Fibroblast of skin of back (primary cell): ENCODE results near the gene NEK1.
A peak's percentile ranks its signal among the peaks of the same experiment; 100 is the strongest.
"Not testable (repeated sequence)": the region's sequence is repeated elsewhere in the genome, so short reads cannot be mapped to it uniquely, and the experiment has no call there.

Experiments
- DNase-seq: peaks from one replicate; pipeline ENCODE4 v3.0.0-alpha.2; 2013

Gene NEK1

DNA sequence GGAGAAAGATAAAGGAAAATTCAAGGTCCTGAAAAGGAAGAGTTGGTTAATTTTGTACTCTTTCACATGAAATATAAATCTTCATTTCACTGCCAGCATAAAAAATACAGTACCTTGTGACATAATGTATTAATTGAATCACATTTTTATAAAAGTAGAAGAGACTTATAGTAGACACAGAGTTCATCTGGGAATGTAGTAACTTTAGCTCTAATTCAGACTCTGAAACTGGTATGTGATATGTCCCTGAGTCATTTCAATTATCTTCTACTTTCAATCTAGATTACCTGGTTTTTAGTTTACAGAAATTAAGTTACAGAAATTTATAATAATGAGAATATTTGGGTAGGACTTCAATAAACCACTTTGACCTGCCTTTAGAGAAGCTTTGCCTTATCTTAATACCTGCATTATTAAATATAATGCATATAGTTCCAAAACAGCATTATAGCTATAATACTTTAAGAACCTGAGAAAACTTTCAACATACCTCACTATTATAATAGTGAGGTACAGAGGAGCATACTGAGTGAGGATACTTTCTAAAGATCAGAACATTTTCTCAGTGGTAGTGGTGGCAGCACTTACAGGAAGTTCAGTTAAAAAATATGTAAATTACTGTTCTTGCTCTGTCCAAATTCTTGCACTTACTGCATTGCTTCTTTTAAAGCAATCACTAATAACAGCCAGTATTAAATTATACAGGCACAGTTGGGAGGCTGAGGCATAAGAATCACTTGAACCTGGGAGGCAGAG, 11.2 kb downstream of the NEK1 start:
- DNase-seq = no peak

DNA sequence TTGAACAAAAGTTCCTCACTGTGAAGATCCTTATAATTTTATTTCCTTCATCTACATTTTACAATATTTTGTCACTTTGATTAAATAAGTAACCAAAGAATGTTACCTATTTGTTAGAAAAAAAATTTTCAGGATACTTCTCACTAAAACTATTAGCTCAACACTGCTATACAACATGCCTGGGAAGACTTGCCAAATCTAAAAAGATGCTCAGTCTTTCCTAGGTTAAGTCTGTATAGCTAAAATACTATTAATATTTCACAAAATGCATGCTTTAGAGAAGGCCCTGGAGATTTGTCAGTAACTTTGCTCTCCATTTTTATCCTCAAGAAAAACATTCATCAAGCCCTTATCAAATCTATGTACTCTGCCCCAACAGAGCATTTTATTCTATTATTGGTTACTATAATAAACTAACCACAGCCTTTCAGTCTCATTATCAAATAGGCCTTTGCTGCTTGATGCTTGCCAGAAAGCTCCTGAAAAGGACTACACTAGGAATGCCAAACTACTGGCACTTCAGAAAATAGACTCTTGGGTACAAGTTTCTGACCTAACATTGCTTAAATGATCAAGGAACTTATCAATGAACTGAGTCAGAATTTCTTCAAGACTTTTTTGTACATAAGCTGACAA, 17.7 kb downstream of the NEK1 start:
- DNase-seq = no peak

DNA sequence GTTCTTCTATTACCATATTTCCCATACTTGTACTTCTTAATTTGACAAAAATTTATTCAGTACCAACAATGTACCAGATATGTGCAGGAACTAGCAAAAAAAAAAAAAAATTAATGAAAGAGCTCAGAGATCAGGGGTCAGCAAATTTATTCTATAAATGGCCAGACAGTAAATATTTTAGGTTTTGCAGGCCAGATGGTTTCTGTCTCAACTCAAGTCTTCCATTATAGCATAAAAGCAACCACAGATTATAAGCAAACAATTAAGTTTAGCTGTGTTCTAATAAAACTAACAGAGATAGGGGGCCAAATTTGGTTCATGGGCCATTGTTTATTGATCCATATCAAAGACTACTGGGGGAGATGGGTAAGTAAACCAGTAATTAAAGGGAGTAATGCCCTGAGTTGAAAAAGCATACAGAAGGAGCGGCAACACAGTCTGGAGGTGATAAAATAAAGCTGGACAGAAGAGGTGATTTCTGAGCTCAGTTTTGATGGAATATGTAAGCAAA, 19.3 kb downstream of the NEK1 start:
- DNase-seq = no peak

DNA sequence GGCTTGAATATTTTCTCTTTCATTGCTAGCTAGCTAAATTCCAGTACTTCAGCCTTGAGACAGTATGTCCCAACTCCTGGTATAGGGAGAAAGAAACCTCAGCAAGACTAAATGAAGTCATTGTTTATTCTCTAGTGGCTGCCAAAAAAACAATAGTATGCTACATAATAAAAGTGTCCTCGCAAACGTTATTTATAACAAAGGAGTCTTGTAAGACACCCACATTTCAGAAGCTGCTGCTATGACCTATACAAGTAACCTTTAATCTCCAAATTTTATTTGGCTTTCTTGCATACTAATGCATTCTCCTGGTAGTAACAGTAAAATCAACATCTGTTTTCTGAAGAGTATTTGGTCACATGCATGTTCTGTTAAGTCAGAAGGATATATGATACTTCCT, 28.8 kb downstream of the NEK1 start:
- no peak for DNase-seq

DNA sequence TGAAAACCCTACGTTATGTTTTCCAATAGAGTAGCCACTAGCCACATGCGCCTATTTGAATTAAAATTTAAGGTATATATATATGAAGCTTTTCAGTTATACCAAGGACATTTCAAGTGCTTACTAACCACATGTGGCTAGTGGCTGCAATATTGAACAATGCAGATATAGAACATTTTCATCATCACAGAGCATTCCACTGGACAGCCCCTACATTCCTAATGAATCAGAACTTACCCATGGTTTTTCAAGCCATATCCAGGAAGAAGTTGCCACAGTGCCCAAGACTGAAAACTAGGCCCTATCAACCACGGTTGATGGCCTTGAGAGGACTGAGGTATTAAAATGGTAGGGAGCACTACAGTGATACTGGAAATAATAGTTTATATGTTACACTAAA, 29.7 kb downstream of the NEK1 start:
- DNase-seq = peak; percentile 25

DNA sequence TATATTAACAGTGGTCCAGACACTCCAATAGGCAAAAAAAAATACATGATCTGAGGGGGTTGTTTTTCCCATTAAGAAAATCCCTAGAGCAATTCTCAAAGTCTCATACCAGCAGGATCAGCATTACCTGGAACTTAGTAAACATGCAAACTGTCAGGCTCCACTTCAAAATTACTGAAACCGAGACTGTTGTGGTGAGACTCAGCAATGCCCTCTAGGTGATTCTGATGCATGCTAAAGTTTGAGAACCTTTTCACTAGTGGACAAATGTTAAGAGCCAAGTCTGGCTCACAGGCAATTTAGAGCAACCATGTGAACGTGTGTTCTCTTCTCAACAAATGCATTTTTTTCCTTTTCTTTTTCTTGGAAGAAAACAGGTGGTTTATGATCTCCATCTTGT, 30.2 kb downstream of the NEK1 start:
- no peak for DNase-seq

DNA sequence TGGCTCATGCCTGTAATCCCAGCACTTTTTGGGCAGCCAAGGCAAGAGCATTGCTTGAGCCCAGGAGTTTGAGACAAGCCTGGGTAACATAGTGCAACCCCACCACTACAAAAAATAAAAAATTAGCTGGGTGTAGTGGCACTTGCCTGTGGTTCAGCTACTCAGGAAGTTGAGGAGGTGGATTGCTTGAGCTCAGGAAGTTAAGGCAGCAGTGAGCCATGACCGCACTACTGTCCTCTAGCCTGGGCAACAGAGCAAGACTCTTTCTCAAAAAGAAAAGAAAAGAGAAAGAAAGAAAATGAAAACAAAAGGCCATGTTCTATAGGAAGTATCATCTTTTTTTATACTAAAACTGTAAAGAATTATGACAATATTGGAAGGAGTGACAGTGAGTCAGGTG, 38.5 kb downstream of the NEK1 start:
- no peak for DNase-seq

DNA sequence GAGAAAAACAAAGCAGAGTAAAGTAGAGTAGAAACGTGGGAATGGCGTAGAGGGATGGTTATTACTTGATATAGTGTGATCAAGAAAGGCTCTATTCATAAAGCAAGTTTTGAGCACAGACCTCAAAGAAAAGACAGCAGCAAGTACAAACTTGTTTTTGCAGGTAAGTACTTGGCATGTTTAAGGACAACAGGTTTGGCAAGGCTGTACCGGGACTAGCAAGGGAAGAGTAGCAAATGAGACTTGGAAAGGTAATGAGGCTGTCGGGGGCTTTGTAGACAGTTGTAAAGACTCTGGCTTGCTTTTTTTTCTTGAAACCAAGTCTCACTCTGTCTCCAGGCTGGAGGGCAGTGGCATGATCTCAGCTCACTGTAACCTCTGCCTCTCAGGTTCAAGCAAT, 40.9 kb downstream of the NEK1 start:
- DNase-seq = no peak

DNA sequence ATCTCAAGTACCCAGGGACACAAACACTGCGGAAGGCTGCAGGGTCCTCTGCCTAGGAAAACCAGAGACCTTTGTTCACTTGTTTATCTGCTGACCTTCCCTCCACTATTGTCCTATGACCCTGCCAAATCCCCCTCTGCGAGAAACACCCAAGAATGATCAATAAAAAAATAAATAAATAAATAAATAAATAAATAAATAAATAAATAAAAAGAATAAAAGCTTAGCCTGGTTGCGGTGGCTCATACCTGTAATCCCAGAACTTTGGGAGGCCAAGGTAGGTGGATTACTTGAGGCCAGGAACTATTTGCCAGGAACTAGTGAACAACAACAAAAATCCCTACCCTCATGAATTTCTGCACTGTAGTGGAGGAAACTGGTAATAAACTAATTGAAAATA, 41.4 kb downstream of the NEK1 start:
- DNase-seq = not testable (repeated sequence)

DNA sequence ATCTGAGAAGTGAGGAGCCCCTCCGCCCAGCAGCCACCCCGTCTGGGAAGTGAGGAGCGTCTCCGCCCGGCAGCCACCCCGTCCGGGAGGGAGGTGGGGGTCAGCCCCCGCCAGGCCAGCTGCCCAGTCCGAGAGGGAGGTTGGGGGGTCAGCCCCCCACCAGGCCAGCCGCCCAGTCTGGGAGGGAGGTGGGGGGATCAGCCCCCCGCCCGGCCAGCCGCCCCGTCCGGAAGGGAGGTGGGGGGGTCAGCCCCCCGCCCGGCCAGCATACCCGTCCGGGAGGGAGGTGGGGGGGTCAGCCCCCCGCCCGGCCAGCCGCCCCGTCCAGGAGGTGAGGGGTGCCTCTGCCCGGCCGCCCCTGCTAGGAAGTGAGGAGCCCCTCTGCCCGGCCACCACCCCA, 42.1 kb downstream of the NEK1 start:
- not testable (repeated sequence) for DNase-seq

DNA sequence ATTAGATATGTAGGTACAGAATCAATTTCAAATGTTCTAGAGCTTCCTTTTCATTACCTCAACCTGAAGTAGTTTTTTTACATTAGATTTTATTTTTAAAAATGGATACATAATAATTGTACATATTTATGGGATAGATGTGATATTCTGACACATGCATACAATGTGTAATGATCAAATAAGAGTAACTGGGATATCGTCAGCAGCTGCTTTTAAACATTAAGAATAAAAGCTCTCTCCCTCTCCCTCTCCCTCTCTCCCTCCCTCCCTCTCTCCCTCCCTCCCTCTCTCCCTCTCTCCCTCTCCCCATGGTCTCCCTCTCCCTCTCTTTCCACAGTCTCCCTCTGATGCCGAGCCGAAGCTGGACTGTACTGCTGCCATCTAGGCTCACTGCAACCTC, 43.2 kb downstream of the NEK1 start:
- not testable (repeated sequence) for DNase-seq

DNA sequence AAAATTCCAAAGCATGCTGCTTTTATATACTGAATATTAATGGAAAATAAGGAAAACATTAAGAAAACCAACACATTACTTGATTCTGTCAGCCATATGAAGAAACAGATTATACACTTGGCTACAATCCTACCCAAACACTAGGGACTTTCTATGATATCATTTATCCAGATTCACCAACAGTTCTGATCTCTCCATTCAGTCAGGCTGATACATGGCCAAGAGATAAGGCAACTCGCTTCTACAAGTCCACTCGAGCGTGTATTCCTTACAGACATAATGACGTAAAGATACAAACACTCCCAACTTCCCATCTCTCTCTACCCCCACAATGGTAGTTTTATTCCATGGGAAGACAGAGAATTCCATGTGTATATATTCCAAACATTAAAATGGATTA, 44.5 kb downstream of the NEK1 start:
- DNase-seq = no peak

DNA sequence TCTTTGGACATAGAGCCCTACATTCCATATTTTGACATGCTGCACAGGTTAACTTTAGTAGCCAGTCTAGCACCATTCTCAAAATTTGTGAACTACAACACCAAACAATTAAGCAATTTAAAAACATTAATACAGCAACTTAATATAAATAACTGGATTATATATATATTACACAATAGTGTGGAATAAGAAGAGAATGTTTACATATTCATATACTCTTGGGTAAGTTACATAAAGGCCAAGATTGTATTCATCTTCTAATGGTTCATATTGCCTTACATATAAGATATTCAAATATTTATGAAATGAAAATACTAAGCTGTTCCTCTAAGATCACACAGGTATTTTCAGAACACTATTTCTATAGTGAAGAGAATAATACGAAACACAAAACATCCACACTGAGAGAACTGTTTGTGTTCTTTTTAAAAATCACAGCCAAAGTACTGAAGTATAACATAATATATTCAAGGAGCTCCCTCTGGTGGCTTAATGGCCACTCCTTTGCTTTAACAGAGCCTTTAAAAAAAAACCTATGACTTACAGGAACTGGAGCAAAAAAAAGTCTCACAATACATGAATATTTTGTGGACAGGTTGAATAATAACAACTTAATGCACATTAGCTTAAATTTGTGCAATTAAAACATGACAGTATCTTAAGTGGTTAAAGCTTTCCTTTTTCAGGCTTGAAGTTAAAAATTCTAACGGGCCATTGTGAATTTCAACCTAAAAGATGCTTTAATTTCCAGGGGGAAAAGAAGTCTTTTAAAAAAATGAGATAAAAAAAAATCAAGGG, 46.2 kb downstream of the NEK1 start:
- peak; percentile 60 for DNase-seq

DNA sequence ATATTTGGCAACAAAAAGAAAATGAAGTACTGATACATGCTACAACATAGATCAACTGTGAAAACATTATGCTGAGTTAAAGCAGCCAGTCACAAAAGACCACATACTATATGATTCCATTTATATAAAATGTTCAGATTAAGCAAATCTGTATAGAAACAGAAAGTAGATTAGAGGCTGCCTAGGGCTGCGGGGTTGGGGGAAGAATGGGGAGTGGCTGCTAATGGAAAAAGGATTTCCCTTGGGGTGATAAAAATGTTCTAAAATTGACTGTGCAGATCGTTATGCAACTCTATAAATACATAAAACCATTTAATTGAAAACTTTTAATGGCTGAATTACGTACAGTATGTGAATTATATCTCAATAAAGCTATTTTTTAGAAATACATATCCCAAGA, 46.8 kb downstream of the NEK1 start:
- DNase-seq = no peak

DNA sequence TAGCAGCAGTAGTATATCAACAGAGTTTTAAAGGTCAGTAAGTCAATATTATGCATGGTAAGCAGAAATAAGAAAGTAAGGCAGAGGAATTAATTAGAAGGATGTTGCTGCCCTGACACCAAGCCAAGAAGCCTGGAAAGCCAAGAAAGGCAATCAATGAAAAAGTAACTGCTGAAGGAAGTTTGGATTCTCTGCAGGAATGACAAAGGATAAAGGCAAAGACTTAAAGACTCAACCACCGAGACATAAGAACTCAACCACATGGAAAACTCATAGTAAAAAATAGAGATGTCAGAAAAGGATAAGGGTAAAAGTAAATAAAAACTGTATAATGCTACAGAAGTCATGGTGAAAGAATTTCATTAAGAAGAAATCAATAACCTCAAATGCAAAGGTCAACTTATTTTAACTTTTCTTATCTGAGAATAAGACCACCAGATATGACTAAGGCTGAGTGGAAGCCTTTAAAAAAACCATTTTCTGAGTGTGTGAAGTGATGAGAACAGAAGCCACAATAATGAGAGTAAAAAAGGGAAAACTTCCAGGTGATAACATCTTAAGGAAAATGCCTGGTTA, 55.2 kb downstream of the NEK1 start:
- DNase-seq = peak; percentile 40

DNA sequence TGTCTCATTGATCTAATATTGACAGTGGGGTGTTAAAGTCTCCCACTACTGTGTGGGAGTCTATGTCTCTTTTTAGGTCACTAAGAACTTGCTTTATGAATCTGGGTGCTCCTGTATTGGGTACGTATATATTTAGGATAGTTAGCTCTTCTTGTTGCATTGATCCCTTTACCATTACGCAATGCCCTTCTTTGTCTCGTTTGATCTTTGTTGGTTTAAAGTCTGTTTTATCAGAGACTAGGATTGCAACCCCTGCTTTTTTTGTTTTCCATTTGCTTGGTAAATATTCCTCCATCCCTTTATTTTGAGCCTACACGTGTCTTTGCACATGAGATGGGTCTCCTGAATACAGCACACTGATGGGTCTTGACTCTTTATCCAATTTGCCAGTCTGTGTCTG, 65.8 kb downstream of the NEK1 start:
- not testable (repeated sequence) for DNase-seq

DNA sequence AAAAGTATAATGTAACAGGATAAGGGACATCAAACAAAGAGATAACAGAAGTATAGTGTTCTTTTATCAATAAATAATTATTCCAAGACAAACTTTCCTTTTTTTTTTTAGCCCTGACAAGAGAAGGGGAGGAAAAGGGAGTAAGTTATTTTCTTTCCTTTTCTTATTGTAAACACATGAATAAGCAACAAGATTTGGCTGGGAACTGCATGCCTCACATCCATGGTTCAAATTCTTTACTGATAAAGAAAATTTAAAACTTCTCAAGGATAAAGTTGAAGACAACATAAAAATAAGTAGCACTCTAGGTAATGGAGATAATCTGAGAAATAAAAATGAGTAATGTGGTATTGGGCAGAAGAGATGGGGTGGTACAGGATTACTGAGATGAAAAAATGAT, 71.6 kb downstream of the NEK1 start:
- peak; percentile 18 for DNase-seq

DNA sequence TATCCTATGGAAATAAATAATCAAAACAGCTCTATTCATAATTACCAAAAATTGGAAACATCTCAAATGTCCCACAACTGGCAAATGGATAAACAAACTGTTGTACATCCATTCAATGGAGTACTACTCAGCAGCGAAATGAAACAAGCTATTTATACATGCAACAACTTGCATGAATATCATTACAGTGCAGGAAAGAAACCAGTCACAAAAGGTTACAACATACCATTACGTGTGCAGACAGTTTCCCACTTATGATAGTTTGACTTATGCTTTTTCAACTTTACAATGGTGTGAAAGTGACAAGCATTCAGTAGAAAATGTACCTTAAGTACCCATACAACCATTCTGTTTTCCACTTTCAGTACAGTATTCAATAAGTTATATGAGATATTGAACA, 82.3 kb downstream of the NEK1 start:
- DNase-seq = no peak

DNA sequence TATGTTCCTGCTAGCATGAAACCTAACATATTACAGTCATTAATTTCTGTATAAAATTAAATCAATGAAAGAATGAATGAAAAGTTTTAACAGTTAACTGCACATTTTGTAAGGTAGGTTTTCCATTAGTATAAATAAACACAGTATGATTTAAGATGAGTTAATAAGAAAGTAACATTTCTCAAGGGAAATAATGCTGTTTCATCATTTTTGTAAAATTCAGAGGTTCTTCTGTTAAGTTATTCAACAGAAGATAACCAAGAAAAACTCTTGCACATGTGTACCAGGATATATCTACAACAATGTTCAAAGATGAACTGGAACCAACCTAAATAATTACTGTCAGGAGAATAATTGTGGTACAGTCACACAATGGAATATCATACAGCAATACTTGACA, 88.6 kb downstream of the NEK1 start:
- no peak for DNase-seq

DNA sequence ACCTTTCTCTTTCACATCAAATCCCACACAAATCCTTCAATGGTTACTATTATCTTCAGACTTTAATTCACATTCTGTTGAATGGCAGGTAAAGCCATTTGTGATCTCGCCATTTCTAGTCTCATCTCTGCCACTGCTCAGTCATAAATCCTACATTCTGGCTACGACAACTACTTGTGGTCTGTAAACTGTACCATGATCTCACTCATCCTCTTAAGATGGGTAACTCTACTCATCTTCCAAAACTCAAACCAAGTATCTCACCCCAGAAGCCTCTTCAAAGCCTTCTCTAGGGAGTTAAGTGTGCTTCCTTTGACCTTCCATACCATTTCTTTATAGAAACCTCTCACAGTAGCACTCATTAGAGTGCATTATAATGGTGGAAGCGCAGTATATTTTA, 101.8 kb downstream of the NEK1 start:
- no peak for DNase-seq

DNA sequence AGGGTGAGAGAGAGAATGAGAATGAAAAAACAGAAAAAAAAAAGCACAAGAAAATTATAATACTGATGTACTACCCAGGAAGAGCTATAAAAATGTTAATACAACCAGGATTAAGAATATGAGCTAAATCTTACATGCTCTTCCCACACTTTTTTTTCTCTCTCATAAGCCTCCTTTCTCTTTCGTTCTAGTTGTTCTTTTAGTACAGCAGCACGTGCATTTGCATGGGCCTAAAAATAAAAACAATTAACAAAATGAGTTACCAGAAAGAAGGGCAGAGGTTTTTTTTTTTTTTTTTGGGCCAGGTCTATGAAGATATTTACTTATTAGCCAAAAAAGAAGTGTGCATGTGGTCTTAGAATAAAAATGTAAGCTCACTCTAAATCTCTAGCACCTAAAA, 105.5 kb downstream of the NEK1 start:
- no peak for DNase-seq

DNA sequence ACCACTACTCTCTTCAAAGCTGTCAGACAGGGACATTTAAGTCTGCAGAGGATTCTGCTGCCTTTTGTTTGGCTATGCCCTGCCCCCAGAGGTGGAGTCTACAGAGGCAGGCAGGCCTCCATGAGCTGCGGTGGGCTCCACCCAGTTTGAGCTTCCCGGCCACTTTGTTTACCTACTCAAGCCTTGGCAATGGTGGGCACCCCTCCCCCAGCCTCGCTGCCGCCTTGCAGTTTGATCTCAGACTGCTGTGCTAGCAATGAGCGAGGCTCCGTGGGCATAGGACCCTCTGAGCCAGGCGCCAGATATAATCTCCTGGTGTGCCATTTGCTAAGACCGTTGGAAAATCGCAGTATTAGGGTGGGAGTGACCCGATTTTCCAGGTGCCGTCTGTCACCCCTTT, 112.5 kb downstream of the NEK1 start:
- not testable (repeated sequence) for DNase-seq

DNA sequence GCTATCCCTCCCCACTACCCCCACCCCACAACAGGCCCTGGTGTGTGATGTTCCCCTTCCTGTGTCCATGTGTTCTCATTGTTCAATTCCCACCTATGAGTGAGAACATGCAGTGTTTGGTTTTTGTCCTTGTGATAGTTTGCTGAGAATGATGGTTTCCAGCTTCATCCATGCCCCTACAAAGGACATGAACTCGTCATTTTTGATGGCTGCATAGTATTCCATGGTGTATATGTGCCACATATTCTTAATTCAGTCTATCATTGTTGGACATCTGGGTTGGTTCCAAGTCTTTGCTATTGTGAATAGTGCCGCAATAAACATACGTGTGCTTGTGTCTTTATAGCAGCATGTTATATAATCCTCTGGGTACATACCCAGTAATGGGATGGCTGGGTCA, 118.1 kb downstream of the NEK1 start:
- DNase-seq = not testable (repeated sequence)
